ENCODE data around the gene PRRT3.

DNA sequence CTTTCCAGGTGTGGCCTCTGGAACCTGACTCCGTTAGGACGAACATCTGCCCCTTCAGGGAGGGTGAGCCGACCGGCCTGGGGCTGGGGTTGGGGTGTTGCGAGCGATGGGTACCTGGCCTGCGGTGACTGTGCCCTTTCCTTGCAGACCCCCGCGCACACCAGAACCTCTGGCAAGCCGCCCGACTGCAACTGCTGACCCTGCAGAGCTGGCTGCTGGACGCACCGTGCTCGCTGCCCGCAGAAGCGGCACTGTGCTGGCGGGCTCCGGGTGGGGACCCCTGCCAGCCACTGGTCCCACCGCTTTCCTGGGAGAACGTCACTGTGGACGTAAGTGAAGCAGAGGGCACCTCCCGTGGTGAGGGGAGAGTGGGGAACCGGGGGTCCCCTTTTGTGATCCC, 24.1 kb downstream of the PRRT3 start:
- TF ChIP-seq, protein P1, sequence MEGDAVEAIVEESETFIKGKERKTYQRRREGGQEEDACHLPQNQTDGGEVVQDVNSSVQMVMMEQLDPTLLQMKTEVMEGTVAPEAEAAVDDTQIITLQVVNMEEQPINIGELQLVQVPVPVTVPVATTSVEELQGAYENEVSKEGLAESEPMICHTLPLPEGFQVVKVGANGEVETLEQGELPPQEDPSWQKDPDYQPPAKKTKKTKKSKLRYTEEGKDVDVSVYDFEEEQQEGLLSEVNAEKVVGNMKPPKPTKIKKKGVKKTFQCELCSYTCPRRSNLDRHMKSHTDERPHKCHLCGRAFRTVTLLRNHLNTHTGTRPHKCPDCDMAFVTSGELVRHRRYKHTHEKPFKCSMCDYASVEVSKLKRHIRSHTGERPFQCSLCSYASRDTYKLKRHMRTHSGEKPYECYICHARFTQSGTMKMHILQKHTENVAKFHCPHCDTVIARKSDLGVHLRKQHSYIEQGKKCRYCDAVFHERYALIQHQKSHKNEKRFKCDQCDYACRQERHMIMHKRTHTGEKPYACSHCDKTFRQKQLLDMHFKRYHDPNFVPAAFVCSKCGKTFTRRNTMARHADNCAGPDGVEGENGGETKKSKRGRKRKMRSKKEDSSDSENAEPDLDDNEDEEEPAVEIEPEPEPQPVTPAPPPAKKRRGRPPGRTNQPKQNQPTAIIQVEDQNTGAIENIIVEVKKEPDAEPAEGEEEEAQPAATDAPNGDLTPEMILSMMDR (IDR thresholded peaks at IDR 0.05): no peak
- TF ChIP-seq POLR2A (IDR thresholded peaks at IDR 0.05): no peak
